Measurements from ENCODE around the gene UBQLN4.
A peak's percentile ranks its signal among the peaks of the same experiment; 100 is the strongest.

UBQLN4 gene

GRCh38 chr1:155993595-155993994 lies 60.0 kb downstream of the UBQLN4 start:
- TF ChIP-seq CTCF (IDR thresholded peaks at IDR 0.05; ENCODE audit: borderline replicate concordance, extremely low read depth, low read length, poor library complexity, severe bottlenecking) (no peak), EZH2 (IDR thresholded peaks at IDR 0.05; ENCODE audit: borderline replicate concordance, low read depth, low read length, severe bottlenecking) (no peak)
- Histone ChIP-seq H3K4me1 (ENCODE audit: insufficient read depth, low read length) (no peaks in the 10 kb centered on the region), H3K9me3 (ENCODE audit: insufficient read depth, low read length, severe bottlenecking) (no peaks in the 10 kb centered on the region), H3K27ac (ENCODE audit: low read length) (no peak overlapping the region), H3K36me3 (ENCODE audit: insufficient read depth, low read length) (no peaks in the 10 kb centered on the region), H3K4me3 (ENCODE audit: low read depth in 1 of 2, low read length in 2 of 2) (no peak overlapping the region), H2AFZ (ENCODE audit: low read depth, low read length) (no peak overlapping the region), H3K79me2 (ENCODE audit: insufficient read depth, low read length) (no peaks in the 10 kb centered on the region), H3K9ac (ENCODE audit: low read depth, low read length) (no peak overlapping the region), H4K20me1 (ENCODE audit: insufficient read depth, low read length) (no peaks in the 10 kb centered on the region), H3K27me3 (ENCODE audit: insufficient read depth, low read length, poor library complexity) (no peaks in the 10 kb centered on the region), H3K4me2 (ENCODE audit: insufficient read depth, low read length) (no peak overlapping the region)
- DNase-seq (no peak), ATAC-seq (ENCODE audit: insufficient read depth, low read depth) (no peak)

- no peaks in the 10 kb centered on the region for H3K4me1 ChIP-seq (ENCODE audit: insufficient read depth, low read length)
- no peak overlapping the region for H3K4me2 ChIP-seq (ENCODE audit: insufficient read depth, low read length)
- DNase-seq = no peak
- no peaks in the 10 kb centered on the region for H4K20me1 ChIP-seq (ENCODE audit: insufficient read depth, low read length)
- H3K9me3 ChIP-seq (ENCODE audit: insufficient read depth, low read length, severe bottlenecking) = no peaks in the 10 kb centered on the region
- ATAC-seq (ENCODE audit: insufficient read depth, low read depth) = no peak
- H3K4me3 ChIP-seq (ENCODE audit: low read depth in 1 of 2, low read length in 2 of 2) = no peak overlapping the region
- H2AFZ ChIP-seq (ENCODE audit: low read depth, low read length) = no peak overlapping the region
- H3K36me3 ChIP-seq (ENCODE audit: insufficient read depth, low read length) = no peaks in the 10 kb centered on the region
- H3K79me2 ChIP-seq (ENCODE audit: insufficient read depth, low read length) = no peaks in the 10 kb centered on the region
- H3K27me3 ChIP-seq (ENCODE audit: insufficient read depth, low read length, poor library complexity) = no peaks in the 10 kb centered on the region
- H3K27ac ChIP-seq (ENCODE audit: low read length) = no peak overlapping the region
- H3K9ac ChIP-seq (ENCODE audit: low read depth, low read length) = no peak overlapping the region
- TF ChIP-seq CTCF (IDR thresholded peaks at IDR 0.05; ENCODE audit: borderline replicate concordance, extremely low read depth, low read length, poor library complexity, severe bottlenecking) (no peak), EZH2 (IDR thresholded peaks at IDR 0.05; ENCODE audit: borderline replicate concordance, low read depth, low read length, severe bottlenecking) (no peak)
Measured at GRCh38 chr1:155990005-155990739, 63.4 kb downstream of the UBQLN4 start.

- Histone ChIP-seq H3K4me1 (ENCODE audit: insufficient read depth, low read length) (no peaks in the 10 kb centered on the region), H2AFZ (ENCODE audit: low read depth, low read length) (0 out of 2 replicates have a peak overlapping the region, but pooled peaks have one; percentile 40), H3K27ac (ENCODE audit: low read length) (no peak overlapping the region), H3K36me3 (ENCODE audit: insufficient read depth, low read length) (no peaks in the 10 kb centered on the region), H3K4me2 (ENCODE audit: insufficient read depth, low read length) (no peak overlapping the region), H4K20me1 (ENCODE audit: insufficient read depth, low read length) (no peaks in the 10 kb centered on the region), H3K9me3 (ENCODE audit: insufficient read depth, low read length, severe bottlenecking) (no peaks in the 10 kb centered on the region), H3K27me3 (ENCODE audit: insufficient read depth, low read length, poor library complexity) (no peaks in the 10 kb centered on the region), H3K4me3 (ENCODE audit: low read depth in 1 of 2, low read length in 2 of 2) (no peak overlapping the region), H3K79me2 (ENCODE audit: insufficient read depth, low read length) (no peaks in the 10 kb centered on the region), H3K9ac (ENCODE audit: low read depth, low read length) (no peak overlapping the region)
- DNase-seq (peak; percentile 83), ATAC-seq (ENCODE audit: insufficient read depth, low read depth) (peak; percentile 96)
- TF ChIP-seq CTCF (IDR thresholded peaks at IDR 0.05; ENCODE audit: borderline replicate concordance, extremely low read depth, low read length, poor library complexity, severe bottlenecking) = peak; percentile 99
- TF ChIP-seq EZH2 (IDR thresholded peaks at IDR 0.05; ENCODE audit: borderline replicate concordance, low read depth, low read length, severe bottlenecking) = no peak
Measured at GRCh38 chr1:155989242-155990004, 64.2 kb downstream of the UBQLN4 start.

Data from DND-41 (cell line).